Fibroblast of mammary gland (primary cell): ENCODE data around the gene NOL11.
"Not testable (repeated sequence)": the region's sequence is repeated elsewhere in the genome, so short reads cannot be mapped to it uniquely, and the experiment has no call there.

ENCODE experiments used
- DNase-seq: peaks from one replicate; pipeline ENCODE4 v3.0.0-alpha.2; 2010; ENCODE audit warnings: low read depth
- H3K4me3 ChIP-seq: 2 replicates; pipeline ENCODE4 v1.5.1; 2011; ENCODE audit warnings: low read depth, mild to moderate bottlenecking, low read length, moderate library complexity; ENCODE audit not compliant: control insufficient read depth
- CTCF ChIP-seq: conservative IDR thresholded peaks from 2 replicates; pipeline ENCODE4 v1.5.1; 2011; ENCODE audit warnings: low read depth, low read length, inconsistent platforms; ENCODE audit not compliant: control insufficient read depth, insufficient read depth

The NOL11 gene

GRCh38 chr17:67689534-67690177, 28.1 kb upstream of the NOL11 start:
- peak; percentile 76 for DNase-seq
- H3K4me3 ChIP-seq, result no peak overlapping the region
- peak; percentile 84 for TF ChIP-seq CTCF

GRCh38 chr17:67693811-67694210, 23.9 kb upstream of the NOL11 start:
- no peak overlapping the region for H3K4me3 ChIP-seq
- no peak for TF ChIP-seq CTCF
- DNase-seq, result no peak

GRCh38 chr17:67696347-67696746, 21.4 kb upstream of the NOL11 start:
- H3K4me3 ChIP-seq, result no peak overlapping the region
- TF ChIP-seq CTCF, result no peak
- DNase-seq, result no peak

- DNase-seq, result no peak
- no peak overlapping the region for H3K4me3 ChIP-seq
- no peak for TF ChIP-seq CTCF
Measured at GRCh38 chr17:67696853-67697498, 20.8 kb upstream of the NOL11 start.

GRCh38 chr17:67700037-67700724, 17.6 kb upstream of the NOL11 start:
- no peak for DNase-seq

GRCh38 chr17:67700725-67701119, 17.0 kb upstream of the NOL11 start:
- DNase-seq, result no peak
- no peak for TF ChIP-seq CTCF
- H3K4me3 ChIP-seq, result no peak overlapping the region

More at GRCh38 chr17:67700037-67700724, 17.6 kb upstream of the NOL11 start:
- no peak overlapping the region for H3K4me3 ChIP-seq
- TF ChIP-seq CTCF, result no peak

GRCh38 chr17:67702861-67703260, 14.9 kb upstream of the NOL11 start:
- not testable (repeated sequence) for DNase-seq, H3K4me3 ChIP-seq
